ENCODE results near the gene SHLD1. TPM values are rescaled to one million over a fixed set of nuclear protein-coding genes. Genes with fewer than 3 reads are reported as not detected.

SHLD1 gene
- total RNA-seq, 1 experiment from 2014 or later: 2.4 TPM

DNA sequence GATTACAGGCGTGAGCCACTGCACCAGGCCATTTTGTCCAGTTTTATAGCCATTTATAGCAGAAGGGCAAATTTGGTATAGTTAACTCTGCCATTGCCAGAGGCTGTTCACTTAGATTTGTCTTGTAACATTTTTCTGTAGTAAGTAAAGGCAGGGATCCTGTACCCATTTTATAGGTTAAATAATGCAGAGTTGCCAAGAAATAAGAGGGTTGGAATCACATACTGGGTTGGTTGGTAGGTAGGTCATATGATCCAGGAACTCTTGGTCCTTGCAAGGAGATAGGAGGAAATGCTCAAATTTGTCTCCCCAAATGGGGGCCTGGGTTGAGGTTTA, 68.1 kb downstream of the SHLD1 start:
- H3K4me1 ChIP-seq (ENCODE audit: control insufficient read depth in 1 of 2, insufficient read depth in 2 of 2, low read length in 2 of 2): peaks cover 13 to 14% of the 10 kb centered on the region in 2 experiments

DNA sequence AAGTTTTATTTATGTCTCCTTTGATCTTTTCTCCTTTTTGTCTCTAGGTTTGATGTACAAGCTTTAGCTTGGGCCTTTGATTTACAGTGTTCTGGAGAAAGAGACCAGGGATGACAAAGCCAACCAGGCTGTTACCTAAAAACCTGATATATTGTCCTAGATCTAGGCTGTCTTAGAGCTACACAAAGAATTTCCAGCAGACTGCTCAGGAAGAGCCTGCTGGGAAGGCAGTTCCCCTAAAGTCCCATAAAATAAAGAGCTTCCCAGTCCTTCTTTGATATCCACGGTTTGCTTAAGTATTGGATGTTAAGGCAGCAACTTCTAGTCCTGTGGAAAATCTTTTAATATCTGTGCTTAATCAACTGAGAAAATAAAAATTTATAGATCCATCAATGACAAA, 70.5 kb downstream of the SHLD1 start:
- intact Hi-C loops (cut with micrococcal nuclease): no loop called here
- Histone ChIP-seq H3K79me2 (ENCODE audit: insufficient read depth, low read length) (no peaks in the 10 kb centered on the region), H3K9me2 (ENCODE audit: insufficient read depth) (no peaks in the 10 kb centered on the region), H3K36me3 (ENCODE audit: control insufficient read depth in 1 of 2, insufficient read depth in 2 of 2, low read length in 2 of 2) (no peaks in the 10 kb centered on the region), H3K27me3 (ENCODE audit: insufficient read depth, low read length) (no peaks in the 10 kb centered on the region), H3K9me3 (ENCODE audit: control insufficient read depth in 1 of 2, insufficient read depth in 1 of 2, low read depth in 1 of 2, low read length in 2 of 2) (no peaks in the 10 kb centered on the region), H3K4me2 (ENCODE audit: low read length) (no peak overlapping the region), H2AFZ (ENCODE audit: low read depth, low read length, poor library complexity, severe bottlenecking) (no peak overlapping the region), H3K27ac (ENCODE audit: low read depth, low read length) (no peak overlapping the region), H3K9ac (ENCODE audit: low read length) (no peak overlapping the region), H3K4me3 (replicated peaks in 1 of 2; ENCODE audit: low read depth in 1 of 2, low read length in 2 of 2) (no peak overlapping the region), H3K4me1 (ENCODE audit: control insufficient read depth in 1 of 2, insufficient read depth in 2 of 2, low read length in 2 of 2) (peaks cover 17 to 19% of the 10 kb centered on the region in 2 experiments), H4K20me1 (ENCODE audit: insufficient read depth) (no peaks in the 10 kb centered on the region)
- CTCF ChIA-PET: interaction anchor here (1.1 kb wide), 1 partner anchor 33 kb away, joined by 3 read pairs; no protein-coding TSS in a partner anchor
- ATAC-seq (no peak), DNase-seq (ENCODE audit: low read depth, low spot score) (no peak)
- BruUV-seq (replicated peaks): no TSS peak
- POLR2A ChIA-PET: no interaction called here
- RAD21 ChIA-PET (ENCODE audit: low non-redundant PET in 1 of 2, low total read pairs in 2 of 2, uncharacterized antibody in 2 of 2, unreplicated experiment in 2 of 2): no interaction called here
- TF ChIP-seq, protein P1, sequence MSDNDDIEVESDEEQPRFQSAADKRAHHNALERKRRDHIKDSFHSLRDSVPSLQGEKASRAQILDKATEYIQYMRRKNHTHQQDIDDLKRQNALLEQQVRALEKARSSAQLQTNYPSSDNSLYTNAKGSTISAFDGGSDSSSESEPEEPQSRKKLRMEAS (IDR thresholded peaks at IDR 0.05): no peak
- TF ChIP-seq ELF1 (IDR thresholded peaks at IDR 0.05; ENCODE audit: borderline replicate concordance, low read depth) (no peak), ATF3 (IDR thresholded peaks at IDR 0.05) (no peak), CEBPB (IDR thresholded peaks at IDR 0.05; ENCODE audit: low read depth) (no peak)

More for the DNA sequence above, 68.1 kb downstream of the SHLD1 start:
- ATAC-seq (no peak), DNase-seq (ENCODE audit: low read depth, low spot score) (no peak)
- Histone ChIP-seq H3K36me3 (ENCODE audit: control insufficient read depth in 1 of 2, insufficient read depth in 2 of 2, low read length in 2 of 2) (no peaks in the 10 kb centered on the region), H3K4me3 (replicated peaks in 1 of 2; ENCODE audit: low read depth in 1 of 2, low read length in 2 of 2) (no peak overlapping the region), H3K27ac (ENCODE audit: low read depth, low read length) (no peak overlapping the region), H3K9me2 (ENCODE audit: insufficient read depth) (no peaks in the 10 kb centered on the region), H3K9ac (ENCODE audit: low read length) (no peak overlapping the region), H3K9me3 (ENCODE audit: control insufficient read depth in 1 of 2, insufficient read depth in 1 of 2, low read depth in 1 of 2, low read length in 2 of 2) (no peaks in the 10 kb centered on the region), H3K79me2 (ENCODE audit: insufficient read depth, low read length) (no peaks in the 10 kb centered on the region), H3K27me3 (ENCODE audit: insufficient read depth, low read length) (no peaks in the 10 kb centered on the region), H4K20me1 (ENCODE audit: insufficient read depth) (no peaks in the 10 kb centered on the region), H2AFZ (ENCODE audit: low read depth, low read length, poor library complexity, severe bottlenecking) (no peak overlapping the region), H3K4me2 (ENCODE audit: low read length) (no peak overlapping the region)
- ChIA-PET POLR2A (no interaction called here), CTCF (no interaction called here), RAD21 (ENCODE audit: low non-redundant PET in 1 of 2, low total read pairs in 2 of 2, uncharacterized antibody in 2 of 2, unreplicated experiment in 2 of 2) (no interaction called here)
- TF ChIP-seq ZFX (IDR thresholded peaks at IDR 0.05) (no peak), JUND (IDR thresholded peaks at IDR 0.05) (no peak), SRF (IDR thresholded peaks at IDR 0.05; ENCODE audit: low read depth) (no peak), ZNF274 (IDR thresholded peaks at IDR 0.05; ENCODE audit: low read depth, low read length) (no peak)
- BruUV-seq (replicated peaks): no TSS peak
- intact Hi-C loops (cut with micrococcal nuclease): no loop called here

Measured in HCT116 (cell line).